Left lung (tissue), 10 donors: ENCODE data around the gene PPIA. TPM values are rescaled to one million over a fixed set of nuclear protein-coding genes. Genes with fewer than 3 reads are reported as not detected.
"Not testable (repeated sequence)": the region's sequence is repeated elsewhere in the genome, so short reads cannot be mapped to it uniquely, and the experiment has no call there.

Source experiments
- ATAC-seq: fragments of 200-7000 bp; cut with Tn5 transposase; one replicate; pipeline ENCODE4 v1.9.1; 2020; ENCODE audit warnings: moderate library complexity
- DNase-seq, 4 donors: peaks; one replicate each; pipeline ENCODE4 v3.0.0-alpha.2; 2013 to 2020
- H3K27ac ChIP-seq, 2 donors: fragments of 200-600 bp; sonication (generic) in 1 of 2; one replicate each; pipeline versions ENCODE4 v1.5.0 to v1.8.0; 2020 to 2021
- H3K27me3 ChIP-seq, 2 donors: fragments of 200-600 bp; sonication (generic) in 1 of 2; one replicate each; pipeline versions ENCODE4 v1.5.0 to v1.8.0; 2020 to 2021
- H3K36me3 ChIP-seq, 2 donors: fragments of 200-600 bp; sonication (generic) in 1 of 2; one replicate each; pipeline versions ENCODE4 v1.5.0 to v1.8.0; 2020 to 2021
- H3K4me1 ChIP-seq, 2 donors: fragments of 200-600 bp; one replicate each; pipeline ENCODE4 v1.8.0; 2021
- H3K4me3 ChIP-seq, 2 donors: fragments of 200-600 bp; sonication (generic) in 1 of 2; one replicate each; pipeline versions ENCODE4 v1.5.0 to v1.8.0; 2020 to 2021; ENCODE audit warnings: mild to moderate bottlenecking in 1 of 2
- H3K9me3 ChIP-seq, 2 donors: fragments of 200-600 bp; sonication (generic) in 1 of 2; one replicate each; pipeline versions ENCODE4 v1.5.0 to v1.8.0; 2020 to 2021
- intact Hi-C, 2 donors: fragments of 100-400 bp; cut with DNase I; formaldehyde crosslinking; loops; one replicate each; pipeline versions ENCODE4 v1.11.2 to v1.14.2; 2022
- polyA plus RNA-seq, 6 donors: library from polyadenylated mRNA; unstranded; fragments of 120-200 nt; gene quantifications; one replicate each; pipeline ENCODE4 v1.2.1, GENCODE V29; 2013; ENCODE audit not compliant: insufficient read length in 6 of 6
- total RNA-seq, 2 donors: library from RNA; stranded (reverse); fragmentation: NEBNext Ultra II Directional; extraction: Animal tissue kit (Norgen Biotek cat#: 25700); gene quantifications; one replicate each; pipeline ENCODE4 v1.2.1, GENCODE V29; 2021
- TF ChIP-seq, protein P1 (sequence below), 2 donors: fragments of 200-600 bp; sonication (generic) in 1 of 2; IDR thresholded peaks; one replicate each; pipeline versions ENCODE4 v1.5.0 to v1.8.0; 2021; ENCODE audit warnings: antibody characterized with exemption in 2 of 2
- donor health status: DM: no; HTN: yes; CAD: no.
- donor health status: DM: no; HTN: no; CAD: no.

Gene PPIA
- total and polyA plus RNA-seq, 8 donors: 1,038 to 1,630 (median 1,098) TPM

GRCh38 chr7:44824894-44825526, 28.5 kb downstream of the PPIA start:
- DNase-seq (no peak), ATAC-seq (peak; percentile 26)
- no peak overlapping the region for H3K4me3 ChIP-seq
- intact Hi-C loops: no loop called here
- TF ChIP-seq, protein P1, sequence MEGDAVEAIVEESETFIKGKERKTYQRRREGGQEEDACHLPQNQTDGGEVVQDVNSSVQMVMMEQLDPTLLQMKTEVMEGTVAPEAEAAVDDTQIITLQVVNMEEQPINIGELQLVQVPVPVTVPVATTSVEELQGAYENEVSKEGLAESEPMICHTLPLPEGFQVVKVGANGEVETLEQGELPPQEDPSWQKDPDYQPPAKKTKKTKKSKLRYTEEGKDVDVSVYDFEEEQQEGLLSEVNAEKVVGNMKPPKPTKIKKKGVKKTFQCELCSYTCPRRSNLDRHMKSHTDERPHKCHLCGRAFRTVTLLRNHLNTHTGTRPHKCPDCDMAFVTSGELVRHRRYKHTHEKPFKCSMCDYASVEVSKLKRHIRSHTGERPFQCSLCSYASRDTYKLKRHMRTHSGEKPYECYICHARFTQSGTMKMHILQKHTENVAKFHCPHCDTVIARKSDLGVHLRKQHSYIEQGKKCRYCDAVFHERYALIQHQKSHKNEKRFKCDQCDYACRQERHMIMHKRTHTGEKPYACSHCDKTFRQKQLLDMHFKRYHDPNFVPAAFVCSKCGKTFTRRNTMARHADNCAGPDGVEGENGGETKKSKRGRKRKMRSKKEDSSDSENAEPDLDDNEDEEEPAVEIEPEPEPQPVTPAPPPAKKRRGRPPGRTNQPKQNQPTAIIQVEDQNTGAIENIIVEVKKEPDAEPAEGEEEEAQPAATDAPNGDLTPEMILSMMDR (IDR thresholded peaks at IDR 0.05): no peak
- H3K36me3 ChIP-seq: peaks cover 0 to 37% of the 10 kb centered on the region in 2 donors
- H3K27ac ChIP-seq: no peak overlapping the region
- no peaks in the 10 kb centered on the region for H3K27me3 ChIP-seq
- H3K9me3 ChIP-seq: no peaks in the 10 kb centered on the region
- H3K4me1 ChIP-seq: peaks cover 0 to 5% of the 10 kb centered on the region in 2 donors

GRCh38 chr7:44827567-44827966, 31.1 kb downstream of the PPIA start:
- H3K4me3 ChIP-seq: no peak overlapping the region
- peaks cover 0 to 5% of the 10 kb centered on the region in 2 donors for H3K4me1 ChIP-seq
- peaks cover 0 to 60% of the 10 kb centered on the region in 2 donors for H3K36me3 ChIP-seq
- TF ChIP-seq, protein P1 (IDR thresholded peaks at IDR 0.05): no peak
- no peak for DNase-seq
- H3K27ac ChIP-seq: no peak overlapping the region
- intact Hi-C loops: no loop called here
- no peaks in the 10 kb centered on the region for H3K27me3 ChIP-seq
- no peaks in the 10 kb centered on the region for H3K9me3 ChIP-seq
- no peak for ATAC-seq

- peaks cover 0 to 34% of the 10 kb centered on the region in 2 donors for H3K4me1 ChIP-seq
- H3K4me3 ChIP-seq: no peak overlapping the region
- TF ChIP-seq, protein P1 (IDR thresholded peaks at IDR 0.05): no peak
- intact Hi-C loops: no loop called here
- ATAC-seq (no peak), DNase-seq (no peak)
- peaks cover under 1 to 74% of the 10 kb centered on the region in 2 donors for H3K36me3 ChIP-seq
- no peaks in the 10 kb centered on the region for H3K9me3 ChIP-seq
- no peak overlapping the region for H3K27ac ChIP-seq
- no peaks in the 10 kb centered on the region for H3K27me3 ChIP-seq
Measured at GRCh38 chr7:44838751-44839150, 42.3 kb downstream of the PPIA start.

DNA sequence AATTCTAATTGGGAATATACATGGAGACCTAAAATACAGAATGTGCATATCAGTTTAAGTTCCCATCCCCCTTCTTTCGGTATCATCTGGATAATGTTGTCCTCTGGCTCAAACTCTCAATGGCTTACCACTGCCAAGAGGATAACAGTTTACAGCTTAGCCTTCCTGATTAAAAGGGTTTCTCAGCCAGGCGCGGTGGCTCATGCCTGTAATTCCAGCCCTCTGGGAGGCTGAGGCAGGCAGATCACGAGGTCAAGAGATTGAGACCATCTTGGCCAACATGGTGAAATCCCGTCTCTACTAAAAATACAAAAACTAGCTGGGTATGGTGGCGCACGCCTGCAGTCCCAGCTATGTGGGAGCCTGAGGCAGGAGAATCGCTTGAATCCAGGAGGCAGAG, 46.2 kb downstream of the PPIA start:
- H3K4me1 ChIP-seq: peaks cover 5 to 50% of the 10 kb centered on the region in 2 donors

GRCh38 chr7:44843440-44843839, 47.0 kb downstream of the PPIA start:
- not testable (repeated sequence) for H3K27me3 ChIP-seq, H3K9me3 ChIP-seq, H3K27ac ChIP-seq, ATAC-seq, H3K4me3 ChIP-seq, DNase-seq
- intact Hi-C loops: loop anchor here in 1 of 2 donors (10.0 kb wide), 1 partner anchor 259 kb away; the partner anchor contains the start of gene TMED4
- Histone ChIP-seq H3K36me3 (peaks cover 0 to 30% of the 10 kb centered on the region in 2 donors), H3K4me1 (peaks cover 5 to 50% of the 10 kb centered on the region in 2 donors)

More for the DNA sequence above, 46.2 kb downstream of the PPIA start:
- H3K9me3 ChIP-seq, H3K27me3 ChIP-seq, ATAC-seq, H3K4me3 ChIP-seq, DNase-seq: not testable (repeated sequence)
- intact Hi-C loops: loop anchor here in 1 of 2 donors (10.0 kb wide), 1 partner anchor 258 kb away; the partner anchor contains the start of gene TMED4
- Histone ChIP-seq H3K27ac (peak overlapping the region in 1 of 2 donors; percentile 77), H3K36me3 (peaks cover 0 to 37% of the 10 kb centered on the region in 2 donors)

- Histone ChIP-seq H3K36me3 (peaks cover 0 to 10% of the 10 kb centered on the region in 2 donors), H3K4me1 (peaks cover 5 to 50% of the 10 kb centered on the region in 2 donors), H3K27me3 (no peaks in the 10 kb centered on the region), H3K9me3 (no peaks in the 10 kb centered on the region), H3K4me3 (peak overlapping the region in 1 of 2 donors; percentile 69), H3K27ac (peak overlapping the region in 1 of 2 donors; percentile 99)
- TF ChIP-seq, protein P1 (IDR thresholded peaks at IDR 0.05): no peak
- ATAC-seq (no peak), DNase-seq (no peak)
- intact Hi-C loops: loop anchor here in 1 of 2 donors (10.0 kb wide), 1 partner anchor 261 kb away; the partner anchor contains the start of gene TMED4
Measured at GRCh38 chr7:44845451-44845850, 49.0 kb downstream of the PPIA start.

DNA sequence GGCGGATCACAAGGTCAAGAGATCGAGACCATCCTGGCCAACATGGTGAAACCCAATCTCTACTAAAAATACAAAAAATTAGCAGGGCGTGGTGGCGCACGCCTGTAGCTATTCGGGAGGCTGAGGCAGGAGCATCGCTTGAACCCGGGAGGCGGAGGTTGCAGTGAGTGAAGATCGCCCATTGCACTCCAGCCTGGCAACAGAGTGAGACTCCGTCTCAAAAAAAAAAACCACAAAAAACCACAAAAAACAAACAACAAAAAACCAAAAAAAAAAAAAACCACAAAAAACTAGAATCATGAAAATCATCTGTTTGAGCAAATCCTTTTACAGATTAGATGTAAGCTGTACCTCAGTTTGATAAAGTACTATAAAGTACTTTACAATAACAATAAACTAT, 49.9 kb downstream of the PPIA start:
- H3K36me3 ChIP-seq, ATAC-seq, DNase-seq, H3K9me3 ChIP-seq, H3K27me3 ChIP-seq: not testable (repeated sequence)
- H3K27ac ChIP-seq: peak overlapping the region; percentile 98 to 99
- peak overlapping the region; percentile 46 to 69 for H3K4me3 ChIP-seq
- intact Hi-C loops: loop anchor here in 1 of 2 donors (10.0 kb wide), 1 partner anchor 262 kb away; the partner anchor contains the start of gene TMED4
- H3K4me1 ChIP-seq: peaks cover 5 to 44% of the 10 kb centered on the region in 2 donors
